A549 (cell line): ENCODE results near the gene PLN. TPM values are rescaled to one million over a fixed set of nuclear protein-coding genes. Genes with fewer than 3 reads are reported as not detected.

ENCODE experiments used
- ATAC-seq, 2 experiments: fragments of 200-7000 bp in 1 of 2; fragments of >200 bp in 1 of 2; cut with Nextera tagmentation in 1 of 2; cut with Tn5 transposase in 1 of 2; 3 replicates each; pipeline versions ENCODE4 v1.8.0 to v1.9.1; 2018 to 2020; ENCODE audit warnings: mild to moderate bottlenecking in 1 of 2, moderate library complexity in 1 of 2
- CTCF ChIA-PET: fragments of 300-600 bp; sonication (Branson Sonifier 250); formaldehyde crosslinking; extraction: SDS; loops from one replicate; lab custom pipeline; 2021; ENCODE audit warnings: antibody characterized with exemption, inconsistent platforms; lab: Yijun Ruan, JAX
- POLR2A ChIA-PET: fragments of 350-600 bp; formaldehyde crosslinking; extraction: SDS; loops from one replicate; lab custom pipeline; 2021; ENCODE audit warnings: antibody characterized with exemption, inconsistent platforms; lab: Yijun Ruan, JAX
- DNase-seq, 2 experiments: peaks; one replicate each; pipeline versions ENCODE4 v3.0.0 to v3.0.0-alpha.2; 2011 to 2016; ENCODE audit warnings: low read depth in 1 of 2, low spot score in 1 of 2
- FAIRE-seq: peaks from 2 replicates; lab custom pipeline; 2011; peaks lifted over from hg19 to GRCh38; lab: Jason Lieb, UNC
- H3K27ac ChIP-seq, 2 experiments: fragments of >200 bp; sonication (Bioruptor Twin); formaldehyde crosslinking; 3 replicates each; pipeline ENCODE4 v1.5.1; 2016 to 2017
- H3K4me1 ChIP-seq: fragments of >200 bp; sonication (Bioruptor Twin); formaldehyde crosslinking; 3 replicates; pipeline ENCODE4 v1.6.1; 2016
- H3K4me2 ChIP-seq: fragments of >200 bp; sonication (Bioruptor Twin); formaldehyde crosslinking; 3 replicates; pipeline ENCODE4 v1.6.1; 2016
- H3K4me3 ChIP-seq: fragments of >200 bp; sonication (Bioruptor Twin); formaldehyde crosslinking; 3 replicates; pipeline ENCODE4 v1.5.1; 2016
- H3K9me3 ChIP-seq: fragments of >200 bp; sonication (Bioruptor Twin); formaldehyde crosslinking; 3 replicates; pipeline ENCODE4 v1.6.1; 2016
- CBX2 ChIP-seq: fragments of 200-600 bp; sonication (generic); IDR thresholded peaks from 2 replicates; pipeline ENCODE4 v1.6.1; 2016; ENCODE audit warnings: low read depth, mild to moderate bottlenecking, borderline replicate concordance
- CEBPB ChIP-seq, 2 experiments: fragments of >200 bp in 1 of 2; sonication (Bioruptor Twin) in 1 of 2; formaldehyde crosslinking in 1 of 2; IDR thresholded peaks; 2 replicates each; pipeline ENCODE4 v1.6.1; 2012 to 2016
- CHD2 ChIP-seq: fragments of 150-350 bp; IDR thresholded peaks from 2 replicates; pipeline ENCODE4 v1.6.1; 2014; ENCODE audit warnings: low read length; ENCODE audit not compliant: partially characterized antibody
- CTCF ChIP-seq: fragments of >200 bp; sonication (Bioruptor Twin); formaldehyde crosslinking; IDR thresholded peaks from 3 replicates; pipeline ENCODE4 v1.5.1; 2016
- EP300 ChIP-seq, 2 experiments: fragments of >200 bp; sonication (Bioruptor Twin); formaldehyde crosslinking; IDR thresholded peaks; 2 replicates in 1 of 2; 3 replicates in 1 of 2; pipeline ENCODE4 v1.6.1; 2016 to 2017
- HOXA7 ChIP-seq: fragments of 250-450 bp; sonication (Bioruptor Pico); IDR thresholded peaks from 2 replicates; pipeline ENCODE4 v1.5.0; 2020; ENCODE audit warnings: mild to moderate bottlenecking, moderate library complexity
- HOXB13 ChIP-seq: fragments of 250-450 bp; sonication (Bioruptor Pico); IDR thresholded peaks from 2 replicates; pipeline ENCODE4 v1.5.0; 2020; ENCODE audit warnings: low read depth, mild to moderate bottlenecking, moderate library complexity
- HOXB5 ChIP-seq: fragments of 250-450 bp; sonication (Bioruptor Pico); IDR thresholded peaks from 2 replicates; pipeline ENCODE4 v1.5.0; 2020; ENCODE audit warnings: mild to moderate bottlenecking, moderate library complexity
- MAZ ChIP-seq: fragments of 150-350 bp; IDR thresholded peaks from 2 replicates; pipeline ENCODE4 v1.6.1; 2014; ENCODE audit warnings: antibody characterized with exemption, low read depth, low read length, borderline replicate concordance
- MYC ChIP-seq: IDR thresholded peaks from 2 replicates; pipeline ENCODE4 v1.6.1; 2012; ENCODE audit warnings: mild to moderate bottlenecking, inconsistent platforms, low read length, improper control_type of control experiment, borderline replicate concordance
- RAD21 ChIP-seq, 2 experiments: fragments of >200 bp in 1 of 2; sonication (Bioruptor Twin) in 1 of 2; formaldehyde crosslinking in 1 of 2; IDR thresholded peaks in 1 of 2; conservative IDR thresholded peaks in 1 of 2; 2 replicates in 1 of 2; 3 replicates in 1 of 2; pipeline ENCODE4 v1.6.1; 2012 to 2018; ENCODE audit warnings: inconsistent platforms in 1 of 2
- RFX5 ChIP-seq: fragments of 450-650 bp; IDR thresholded peaks from 2 replicates; pipeline ENCODE4 v1.7.1; 2014; ENCODE audit warnings: antibody characterized with exemption, mild to moderate bottlenecking, moderate library complexity
- SMC3 ChIP-seq: fragments of >200 bp; sonication (Bioruptor Twin); formaldehyde crosslinking; IDR thresholded peaks from 3 replicates; pipeline ENCODE4 v1.6.1; 2018; ENCODE audit warnings: inconsistent platforms
- ZSCAN20 ChIP-seq: fragments of 250-450 bp; sonication (Bioruptor Pico); IDR thresholded peaks from 2 replicates; pipeline ENCODE4 v1.8.0; 2022; ENCODE audit warnings: mild to moderate bottlenecking, moderate library complexity
- WGBS: methylation state at CpG from one replicate; pipeline ENCODE4 v1.1.6; 2017; ENCODE audit errors: missing lambda C conversion rate; 5-methylcytosine and 5-hydroxymethylcytosine counted together
- polyA plus RNA-seq, 4 experiments: library from polyadenylated mRNA; depleted of rRNA in 3 of 4; stranded (reverse); fragments of >200 nt; fragmentation: RNase III in 1 of 4; extraction: RNeasy Plus Mini Kit Qiagen cat#74134 plus additional on column Dnase treatment in 1 of 4; gene quantifications; 2 replicates in 3 of 4; 3 replicates in 1 of 4; pipeline ENCODE4 v1.2.3, GENCODE V29; 2011 to 2017
- TF ChIP-seq, protein P1 (sequence below): fragments of 150-350 bp; IDR thresholded peaks from 2 replicates; pipeline ENCODE4 v1.6.1; 2014; ENCODE audit warnings: low read depth, mild to moderate bottlenecking, low read length
- TF ChIP-seq, protein P2 (sequence below): fragments of >200 bp; sonication (Bioruptor Twin); formaldehyde crosslinking; IDR thresholded peaks from 3 replicates; pipeline ENCODE4 v1.6.1; 2016
- TF ChIP-seq, protein P3 (sequence below): fragments of 250-450 bp; sonication (Bioruptor Pico); IDR thresholded peaks from 2 replicates; pipeline ENCODE4 v1.5.0; 2020; ENCODE audit warnings: low read depth, mild to moderate bottlenecking, moderate library complexity
- TF ChIP-seq, protein P4 (sequence below): IDR thresholded peaks from 2 replicates; pipeline ENCODE4 v1.6.1; 2012

PLN gene
- polyA plus RNA-seq, 2 of the 4 experiments (the other 2 are of a cell fraction): not detected

DNA sequence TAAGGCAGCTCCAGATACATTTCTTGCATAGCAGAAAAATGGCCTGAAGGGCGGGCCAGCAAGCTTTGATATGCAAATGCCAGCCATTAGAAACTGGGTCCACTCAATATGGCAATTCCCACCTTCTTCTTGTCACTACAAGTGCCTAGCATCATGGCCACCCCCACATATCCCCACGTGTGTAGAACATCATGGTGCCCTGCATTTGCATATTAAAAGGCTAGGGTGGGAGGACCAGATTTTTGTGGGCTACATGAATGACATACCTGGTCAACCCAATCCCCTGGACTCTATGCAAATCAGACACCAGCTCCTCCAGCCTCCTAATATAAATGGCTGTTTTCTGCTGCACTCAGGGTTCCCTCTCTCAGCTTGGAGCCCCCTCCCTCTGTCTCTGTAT lies 31.7 kb downstream of the PLN start:
- Histone ChIP-seq H3K4me2 (no peak overlapping the region), H3K4me1 (no peaks in the 10 kb centered on the region), H3K27ac (no peak overlapping the region), H3K9me3 (peaks cover 8% of the 10 kb centered on the region), H3K4me3 (no peak overlapping the region)
- no peak for TF ChIP-seq EP300 (IDR thresholded peaks at IDR 0.05)
- no peak for TF ChIP-seq MYC
- TF ChIP-seq HOXB13 (CRISPR knock-in tag): no peak
- TF ChIP-seq, protein P1, sequence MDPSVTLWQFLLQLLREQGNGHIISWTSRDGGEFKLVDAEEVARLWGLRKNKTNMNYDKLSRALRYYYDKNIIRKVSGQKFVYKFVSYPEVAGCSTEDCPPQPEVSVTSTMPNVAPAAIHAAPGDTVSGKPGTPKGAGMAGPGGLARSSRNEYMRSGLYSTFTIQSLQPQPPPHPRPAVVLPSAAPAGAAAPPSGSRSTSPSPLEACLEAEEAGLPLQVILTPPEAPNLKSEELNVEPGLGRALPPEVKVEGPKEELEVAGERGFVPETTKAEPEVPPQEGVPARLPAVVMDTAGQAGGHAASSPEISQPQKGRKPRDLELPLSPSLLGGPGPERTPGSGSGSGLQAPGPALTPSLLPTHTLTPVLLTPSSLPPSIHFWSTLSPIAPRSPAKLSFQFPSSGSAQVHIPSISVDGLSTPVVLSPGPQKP: no peak
- TF ChIP-seq ZSCAN20 (CRISPR knock-in tag): no peak
- TF ChIP-seq CTCF: no peak
- no peak for TF ChIP-seq CBX2
- TF ChIP-seq, protein P2, sequence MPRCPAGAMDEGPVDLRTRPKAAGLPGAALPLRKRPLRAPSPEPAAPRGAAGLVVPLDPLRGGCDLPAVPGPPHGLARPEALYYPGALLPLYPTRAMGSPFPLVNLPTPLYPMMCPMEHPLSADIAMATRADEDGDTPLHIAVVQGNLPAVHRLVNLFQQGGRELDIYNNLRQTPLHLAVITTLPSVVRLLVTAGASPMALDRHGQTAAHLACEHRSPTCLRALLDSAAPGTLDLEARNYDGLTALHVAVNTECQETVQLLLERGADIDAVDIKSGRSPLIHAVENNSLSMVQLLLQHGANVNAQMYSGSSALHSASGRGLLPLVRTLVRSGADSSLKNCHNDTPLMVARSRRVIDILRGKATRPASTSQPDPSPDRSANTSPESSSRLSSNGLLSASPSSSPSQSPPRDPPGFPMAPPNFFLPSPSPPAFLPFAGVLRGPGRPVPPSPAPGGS: no peak
- TF ChIP-seq MAZ: no peak
- TF ChIP-seq SMC3: no peak
- TF ChIP-seq, protein P3, sequence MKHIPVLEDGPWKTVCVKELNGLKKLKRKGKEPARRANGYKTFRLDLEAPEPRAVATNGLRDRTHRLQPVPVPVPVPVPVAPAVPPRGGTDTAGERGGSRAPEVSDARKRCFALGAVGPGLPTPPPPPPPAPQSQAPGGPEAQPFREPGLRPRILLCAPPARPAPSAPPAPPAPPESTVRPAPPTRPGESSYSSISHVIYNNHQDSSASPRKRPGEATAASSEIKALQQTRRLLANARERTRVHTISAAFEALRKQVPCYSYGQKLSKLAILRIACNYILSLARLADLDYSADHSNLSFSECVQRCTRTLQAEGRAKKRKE (CRISPR knock-in tag): no peak
- no peak for TF ChIP-seq HOXB5
- CTCF ChIA-PET: interaction anchor here (0.9 to 1.3 kb wide), 4 partner anchors 15 to 296 kb away, joined by 3 to 6 read pairs (median 4); no protein-coding TSS in a partner anchor
- 67% methylated on average over 1 of the region's 2 CpGs for WGBS
- FAIRE-seq (no peak), DNase-seq (no peak), ATAC-seq (no peak)
- POLR2A ChIA-PET: no interaction called here

DNA sequence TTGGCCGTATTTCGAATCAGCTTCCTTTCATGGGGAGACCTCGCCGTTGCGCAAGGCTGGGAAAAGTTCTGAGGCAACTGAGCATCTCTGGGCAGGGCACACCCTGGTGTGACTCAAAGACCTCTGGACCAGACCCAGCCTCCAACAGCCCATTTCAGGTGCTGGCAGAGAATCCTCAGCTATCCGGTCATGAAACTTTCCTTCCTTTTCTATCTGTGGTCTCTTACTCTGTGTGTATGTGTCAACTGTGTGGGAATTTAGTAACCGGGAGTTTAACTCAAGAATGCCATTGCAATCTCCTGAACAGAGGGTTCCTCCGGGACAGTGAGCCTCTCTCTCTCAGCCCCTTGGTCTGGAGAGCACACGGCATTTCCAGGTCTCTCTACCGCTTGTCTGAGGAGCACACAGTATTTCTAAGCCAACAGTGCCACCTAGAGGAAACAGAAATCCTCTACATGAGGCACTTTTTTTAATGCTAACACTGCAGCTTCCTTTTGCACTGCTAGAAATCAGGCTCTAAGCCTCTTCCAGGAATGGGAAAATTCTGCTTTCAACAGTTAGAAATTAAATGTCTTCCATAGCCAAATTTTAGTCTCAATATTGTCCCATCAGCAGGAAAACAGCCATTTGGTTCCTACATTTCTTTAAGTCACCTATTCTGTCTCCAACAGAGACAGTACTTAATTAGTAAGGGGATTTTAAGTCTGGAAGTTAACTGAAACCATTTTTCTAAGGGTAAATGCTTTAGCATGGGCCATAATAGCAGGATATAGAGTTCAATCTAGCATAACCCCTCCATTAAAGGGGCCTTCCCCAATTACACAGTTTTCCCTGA lies 32.7 kb downstream of the PLN start:
- H3K4me1 ChIP-seq: no peaks in the 10 kb centered on the region
- ATAC-seq: peak; percentile 64 to 82; a peak in 5 of 6 replicates
- no peak for FAIRE-seq
- CTCF ChIA-PET: interaction anchor here (0.9 to 1.3 kb wide), 4 partner anchors 16 to 297 kb away, joined by 3 to 6 read pairs (median 4); no protein-coding TSS in a partner anchor
- 77% methylated on average over 7 of the region's 10 CpGs for WGBS
- peak; percentile 32 to 54; a peak in 4 of 5 replicates for TF ChIP-seq RAD21 (conservative IDR thresholded peaks at IDR 0.05 in 1 of 2, IDR thresholded peaks at IDR 0.05 in 1 of 2)
- TF ChIP-seq, protein P4, sequence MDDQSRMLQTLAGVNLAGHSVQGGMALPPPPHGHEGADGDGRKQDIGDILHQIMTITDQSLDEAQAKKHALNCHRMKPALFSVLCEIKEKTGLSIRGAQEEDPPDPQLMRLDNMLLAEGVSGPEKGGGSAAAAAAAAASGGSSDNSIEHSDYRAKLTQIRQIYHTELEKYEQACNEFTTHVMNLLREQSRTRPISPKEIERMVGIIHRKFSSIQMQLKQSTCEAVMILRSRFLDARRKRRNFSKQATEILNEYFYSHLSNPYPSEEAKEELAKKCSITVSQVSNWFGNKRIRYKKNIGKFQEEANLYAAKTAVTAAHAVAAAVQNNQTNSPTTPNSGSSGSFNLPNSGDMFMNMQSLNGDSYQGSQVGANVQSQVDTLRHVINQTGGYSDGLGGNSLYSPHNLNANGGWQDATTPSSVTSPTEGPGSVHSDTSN: no peak
- peak; percentile 37 for TF ChIP-seq CTCF
- TF ChIP-seq CEBPB (IDR thresholded peaks at IDR 0.05): peak in 1 of 2 experiments; percentile 42; a peak in 1 of 4 replicates
- TF ChIP-seq HOXA7 (CRISPR knock-in tag): no peak
- no peak for TF ChIP-seq CHD2
- TF ChIP-seq RFX5: no peak
- TF ChIP-seq MYC: no peak
- H3K4me3 ChIP-seq: no peak overlapping the region
- H3K4me2 ChIP-seq: no peak overlapping the region
- no peak overlapping the region for H3K27ac ChIP-seq
- DNase-seq: peak; percentile 13 to 53
- peaks cover 6% of the 10 kb centered on the region; the same call in 2 of the 3 replicates for H3K9me3 ChIP-seq
- POLR2A ChIA-PET: no interaction called here
